OCI-M2 (cell line): ENCODE data around the gene MAP4.
"Not testable (repeated sequence)": the region's sequence is repeated elsewhere in the genome, so short reads cannot be mapped to it uniquely, and the experiment has no call there.

Experiments used
- DNase-seq: peaks from one replicate; lab custom pipeline; 2025; ENCODE audit not compliant: unreplicated experiment; lab: John Stamatoyannopoulos, UW

MAP4 gene

GRCh38 chr3:48018841-48019240 is 2.6 kb upstream of the MAP4 start:
- no peak for DNase-seq

GRCh38 chr3:48015431-48016180 is 610 bp downstream of the MAP4 start:
- DNase-seq, result no peak

GRCh38 chr3:48014358-48014757 is 1.9 kb downstream of the MAP4 start:
- DNase-seq, result no peak

GRCh38 chr3:48013288-48013980 is 2.8 kb downstream of the MAP4 start:
- DNase-seq, result no peak

- DNase-seq, result no peak
Measured at GRCh38 chr3:48012659-48013058, 3.6 kb downstream of the MAP4 start.

GRCh38 chr3:48008066-48008465 is 8.2 kb downstream of the MAP4 start:
- not testable (repeated sequence) for DNase-seq

GRCh38 chr3:48007361-48007760 is 8.9 kb downstream of the MAP4 start:
- not testable (repeated sequence) for DNase-seq

GRCh38 chr3:48006794-48007193 is 9.4 kb downstream of the MAP4 start:
- DNase-seq, result not testable (repeated sequence)

GRCh38 chr3:48004694-48005093 is 11.5 kb downstream of the MAP4 start:
- no peak for DNase-seq

- DNase-seq, result no peak
Measured at GRCh38 chr3:48002787-48003186, 13.4 kb downstream of the MAP4 start.

GRCh38 chr3:48001991-48002390 is 14.2 kb downstream of the MAP4 start:
- DNase-seq, result no peak

- no peak for DNase-seq
Measured at GRCh38 chr3:48000212-48000611, 16.0 kb downstream of the MAP4 start.

- no peak for DNase-seq
Measured at GRCh38 chr3:47996440-47996839, 19.8 kb downstream of the MAP4 start.

GRCh38 chr3:47994180-47994579 is 22.0 kb downstream of the MAP4 start:
- DNase-seq, result no peak

GRCh38 chr3:47991341-47991740 is 24.9 kb downstream of the MAP4 start:
- DNase-seq, result no peak

GRCh38 chr3:47989981-47990440 is 26.2 kb downstream of the MAP4 start:
- peak; percentile 20 for DNase-seq

GRCh38 chr3:47985381-47985780 is 30.8 kb downstream of the MAP4 start:
- no peak for DNase-seq

- DNase-seq, result no peak
Measured at GRCh38 chr3:47984075-47984728, 32.0 kb downstream of the MAP4 start.

- no peak for DNase-seq
Measured at GRCh38 chr3:47980795-47981194, 35.4 kb downstream of the MAP4 start.

- no peak for DNase-seq
Measured at GRCh38 chr3:47979070-47979469, 37.1 kb downstream of the MAP4 start.

GRCh38 chr3:47978386-47978785 is 37.8 kb downstream of the MAP4 start:
- DNase-seq, result no peak

GRCh38 chr3:47976135-47976732 is 40.0 kb downstream of the MAP4 start:
- DNase-seq, result no peak
